ENCODE data around the gene POLR2E.
A peak's percentile ranks its signal among the peaks of the same experiment; 100 is the strongest.

- no peak for TF ChIP-seq CTCF (IDR thresholded peaks at IDR 0.05; ENCODE audit: insufficient read depth, low read length)
- peak; percentile 23 for TF ChIP-seq REST (IDR thresholded peaks at IDR 0.05; ENCODE audit: insufficient replicate concordance, low read depth)
Observed at GRCh38 chr19:1103708-1104310, 8.6 kb upstream of the POLR2E start, which contains the start of gene GPX4.
